Mesothelial cell of epicardium (in vitro differentiated cells): ENCODE measurements around the gene LMO4. TPM values are rescaled to one million over a fixed set of nuclear protein-coding genes. Genes with fewer than 3 reads are reported as not detected.

Experiments used
- DNase-seq, 2 experiments: peaks; one replicate each; pipeline ENCODE4 v3.0.0; 2021; ENCODE audit warnings: low spot score in 2 of 2; ENCODE audit not compliant: unreplicated experiment in 2 of 2
- H3K27ac Mint-ChIP-seq: 2 replicates; pipeline ENCODE4 v1.8.0; 2021; ENCODE audit warnings: mixed read lengths
- H3K27me3 Mint-ChIP-seq: 2 replicates; pipeline ENCODE4 v1.8.0; 2021; ENCODE audit warnings: low read depth, mixed read lengths
- H3K36me3 Mint-ChIP-seq: 2 replicates; pipeline ENCODE4 v1.8.0; 2021; ENCODE audit warnings: mixed read lengths
- H3K4me1 Mint-ChIP-seq: 2 replicates; pipeline ENCODE4 v1.8.0; 2021; ENCODE audit warnings: mixed read lengths
- H3K4me3 Mint-ChIP-seq: 2 replicates; pipeline ENCODE4 v1.8.0; 2021; ENCODE audit warnings: mild to moderate bottlenecking, moderate library complexity, mixed read lengths
- H3K9me3 Mint-ChIP-seq: 2 replicates; pipeline ENCODE4 v1.8.0; 2021; ENCODE audit warnings: mixed read lengths
- total RNA-seq: library from RNA; stranded (reverse); gene quantifications from 3 replicates; pipeline ENCODE4 v1.2.1, GENCODE V29; 2021
- TF ChIP-seq, protein P1 (sequence below): fragments of 200-600 bp; sonication (generic); IDR thresholded peaks from one replicate; pipeline ENCODE4 v1.5.0; 2021; ENCODE audit warnings: antibody characterized with exemption; ENCODE audit not compliant: unreplicated experiment

LMO4 gene
- total RNA-seq, 1 donor from 2014 or later, result 93.0 TPM

DNA sequence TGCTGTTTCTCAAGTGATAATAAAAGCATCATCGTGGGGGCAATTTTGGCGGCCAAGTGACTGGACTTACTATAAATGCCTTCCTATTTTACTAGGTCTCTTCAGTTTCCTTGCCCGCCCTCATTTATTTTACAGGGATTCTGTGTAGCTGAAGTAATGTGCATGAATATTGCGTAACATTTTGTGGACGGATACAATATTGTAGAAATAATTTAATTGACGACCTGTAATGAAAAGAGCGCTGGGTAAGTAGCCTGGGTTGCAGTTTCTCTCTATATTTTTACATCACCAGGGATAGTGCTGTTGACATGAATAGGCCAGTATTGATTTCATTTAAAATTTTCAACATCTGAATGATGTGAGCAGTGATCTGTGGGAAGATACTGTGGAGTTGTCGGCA, 28.1 kb upstream of the LMO4 start:
- Mint-ChIP-seq H3K4me3 (no peak overlapping the region), H3K9me3 (peaks cover 11% of the 10 kb centered on the region), H3K27me3 (no peaks in the 10 kb centered on the region), H3K36me3 (no peaks in the 10 kb centered on the region), H3K27ac (no peak overlapping the region), H3K4me1 (peaks cover 2% of the 10 kb centered on the region)
- no peak for DNase-seq
- TF ChIP-seq, protein P1, sequence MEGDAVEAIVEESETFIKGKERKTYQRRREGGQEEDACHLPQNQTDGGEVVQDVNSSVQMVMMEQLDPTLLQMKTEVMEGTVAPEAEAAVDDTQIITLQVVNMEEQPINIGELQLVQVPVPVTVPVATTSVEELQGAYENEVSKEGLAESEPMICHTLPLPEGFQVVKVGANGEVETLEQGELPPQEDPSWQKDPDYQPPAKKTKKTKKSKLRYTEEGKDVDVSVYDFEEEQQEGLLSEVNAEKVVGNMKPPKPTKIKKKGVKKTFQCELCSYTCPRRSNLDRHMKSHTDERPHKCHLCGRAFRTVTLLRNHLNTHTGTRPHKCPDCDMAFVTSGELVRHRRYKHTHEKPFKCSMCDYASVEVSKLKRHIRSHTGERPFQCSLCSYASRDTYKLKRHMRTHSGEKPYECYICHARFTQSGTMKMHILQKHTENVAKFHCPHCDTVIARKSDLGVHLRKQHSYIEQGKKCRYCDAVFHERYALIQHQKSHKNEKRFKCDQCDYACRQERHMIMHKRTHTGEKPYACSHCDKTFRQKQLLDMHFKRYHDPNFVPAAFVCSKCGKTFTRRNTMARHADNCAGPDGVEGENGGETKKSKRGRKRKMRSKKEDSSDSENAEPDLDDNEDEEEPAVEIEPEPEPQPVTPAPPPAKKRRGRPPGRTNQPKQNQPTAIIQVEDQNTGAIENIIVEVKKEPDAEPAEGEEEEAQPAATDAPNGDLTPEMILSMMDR, result no peak

- no peak for DNase-seq
- peaks cover 12% of the 10 kb centered on the region for H3K4me1 Mint-ChIP-seq
- no peak overlapping the region for H3K27ac Mint-ChIP-seq
- no peaks in the 10 kb centered on the region for H3K36me3 Mint-ChIP-seq
- no peaks in the 10 kb centered on the region for H3K9me3 Mint-ChIP-seq
- H3K27me3 Mint-ChIP-seq, result peaks cover 8% of the 10 kb centered on the region
- H3K4me3 Mint-ChIP-seq, result no peak overlapping the region
- TF ChIP-seq, protein P1, result no peak
Observed at GRCh38 chr1:87305151-87305550, 23.5 kb upstream of the LMO4 start.

- Mint-ChIP-seq H3K9me3 (no peaks in the 10 kb centered on the region), H3K4me1 (peaks cover 15% of the 10 kb centered on the region), H3K36me3 (no peaks in the 10 kb centered on the region)
Observed at GRCh38 chr1:87305762-87306161, 22.9 kb upstream of the LMO4 start.

GRCh38 chr1:87307306-87307705, 21.4 kb upstream of the LMO4 start:
- peaks cover 8% of the 10 kb centered on the region for H3K27me3 Mint-ChIP-seq
- H3K9me3 Mint-ChIP-seq, result no peaks in the 10 kb centered on the region
- no peak overlapping the region for H3K4me3 Mint-ChIP-seq
- H3K27ac Mint-ChIP-seq, result no peak overlapping the region
- H3K4me1 Mint-ChIP-seq, result peaks cover 16% of the 10 kb centered on the region
- no peaks in the 10 kb centered on the region for H3K36me3 Mint-ChIP-seq
- no peak for DNase-seq
- TF ChIP-seq, protein P1, result no peak

More at GRCh38 chr1:87305762-87306161, 22.9 kb upstream of the LMO4 start:
- Mint-ChIP-seq H3K4me3 (no peak overlapping the region), H3K27me3 (peaks cover 8% of the 10 kb centered on the region), H3K27ac (no peak overlapping the region)
- DNase-seq, result no peak
- TF ChIP-seq, protein P1, result no peak

- peaks cover 16% of the 10 kb centered on the region for H3K4me1 Mint-ChIP-seq
- H3K36me3 Mint-ChIP-seq, result no peaks in the 10 kb centered on the region
- peaks cover 8% of the 10 kb centered on the region for H3K27me3 Mint-ChIP-seq
- no peak overlapping the region for H3K27ac Mint-ChIP-seq
- no peak for DNase-seq
- TF ChIP-seq, protein P1, result no peak
- no peaks in the 10 kb centered on the region for H3K9me3 Mint-ChIP-seq
- H3K4me3 Mint-ChIP-seq, result no peak overlapping the region
Observed at GRCh38 chr1:87307931-87308330, 20.7 kb upstream of the LMO4 start.

- Mint-ChIP-seq H3K4me1 (peaks cover 9% of the 10 kb centered on the region), H3K9me3 (no peaks in the 10 kb centered on the region), H3K27ac (no peak overlapping the region), H3K36me3 (no peaks in the 10 kb centered on the region), H3K4me3 (no peak overlapping the region), H3K27me3 (peaks cover 7% of the 10 kb centered on the region)
- TF ChIP-seq, protein P1, result no peak
- no peak for DNase-seq
Observed at GRCh38 chr1:87314091-87314490, 14.6 kb upstream of the LMO4 start.
